Ishikawa (cell line): ENCODE results near the gene APBA3.

Experiments
- CEBPB ChIP-seq: IDR thresholded peaks from 2 replicates; pipeline ENCODE4 v1.6.1; 2012
- EGR1 ChIP-seq: IDR thresholded peaks from 2 replicates; pipeline ENCODE4 v1.6.1; 2012
- EP300 ChIP-seq: IDR thresholded peaks from 2 replicates; pipeline ENCODE4 v1.6.1; 2012; ENCODE audit warnings: borderline replicate concordance
- FOXM1 ChIP-seq: IDR thresholded peaks from 2 replicates; pipeline ENCODE4 v1.6.1; 2012; ENCODE audit warnings: low read depth, borderline replicate concordance
- NFIC ChIP-seq: IDR thresholded peaks from 2 replicates; pipeline ENCODE4 v1.6.1; 2012
- RAD21 ChIP-seq: IDR thresholded peaks from 2 replicates; pipeline ENCODE4 v1.6.1; 2012; ENCODE audit warnings: low read depth
- TAF1 ChIP-seq: IDR thresholded peaks from 2 replicates; pipeline ENCODE4 v1.6.1; 2012; ENCODE audit warnings: low read depth, mild to moderate bottlenecking
- TCF12 ChIP-seq: IDR thresholded peaks from 2 replicates; pipeline ENCODE4 v1.6.1; 2012; ENCODE audit warnings: low read depth
- TEAD4 ChIP-seq: IDR thresholded peaks from 2 replicates; pipeline ENCODE4 v1.6.1; 2012
- YY1 ChIP-seq: IDR thresholded peaks from 2 replicates; pipeline ENCODE4 v1.6.1; 2012; ENCODE audit warnings: low read depth
- TF ChIP-seq, protein P1 (sequence below): IDR thresholded peaks from 2 replicates; pipeline ENCODE4 v1.6.1; 2012; ENCODE audit warnings: low read depth, mild to moderate bottlenecking
- TF ChIP-seq, protein P2 (sequence below): IDR thresholded peaks from 2 replicates; pipeline ENCODE4 v1.6.1; 2012
- TF ChIP-seq, protein P3 (sequence below): IDR thresholded peaks from 2 replicates; pipeline ENCODE4 v1.6.1; 2012

DNA sequence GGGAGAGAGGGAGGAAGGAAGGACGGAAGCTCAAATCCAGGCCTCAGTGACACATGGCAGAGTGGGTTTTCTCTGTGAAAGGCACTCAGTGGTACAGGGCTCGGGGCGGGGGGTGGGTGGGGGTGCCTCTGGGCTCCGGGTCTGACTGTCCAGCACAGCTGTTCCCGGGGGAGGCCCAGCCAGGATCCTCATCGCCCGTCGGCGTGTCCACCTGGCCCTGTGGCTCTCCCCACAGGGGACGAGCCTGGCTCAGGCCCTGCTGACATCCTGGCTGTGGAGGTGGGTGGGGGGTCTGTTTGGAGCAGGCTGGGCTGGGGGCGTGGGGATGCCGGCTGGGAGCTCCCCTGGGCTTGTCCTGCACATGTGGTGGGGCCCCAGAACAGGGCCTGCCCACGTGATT, 42.9 kb upstream of the APBA3 start:
- TF ChIP-seq, protein P1, sequence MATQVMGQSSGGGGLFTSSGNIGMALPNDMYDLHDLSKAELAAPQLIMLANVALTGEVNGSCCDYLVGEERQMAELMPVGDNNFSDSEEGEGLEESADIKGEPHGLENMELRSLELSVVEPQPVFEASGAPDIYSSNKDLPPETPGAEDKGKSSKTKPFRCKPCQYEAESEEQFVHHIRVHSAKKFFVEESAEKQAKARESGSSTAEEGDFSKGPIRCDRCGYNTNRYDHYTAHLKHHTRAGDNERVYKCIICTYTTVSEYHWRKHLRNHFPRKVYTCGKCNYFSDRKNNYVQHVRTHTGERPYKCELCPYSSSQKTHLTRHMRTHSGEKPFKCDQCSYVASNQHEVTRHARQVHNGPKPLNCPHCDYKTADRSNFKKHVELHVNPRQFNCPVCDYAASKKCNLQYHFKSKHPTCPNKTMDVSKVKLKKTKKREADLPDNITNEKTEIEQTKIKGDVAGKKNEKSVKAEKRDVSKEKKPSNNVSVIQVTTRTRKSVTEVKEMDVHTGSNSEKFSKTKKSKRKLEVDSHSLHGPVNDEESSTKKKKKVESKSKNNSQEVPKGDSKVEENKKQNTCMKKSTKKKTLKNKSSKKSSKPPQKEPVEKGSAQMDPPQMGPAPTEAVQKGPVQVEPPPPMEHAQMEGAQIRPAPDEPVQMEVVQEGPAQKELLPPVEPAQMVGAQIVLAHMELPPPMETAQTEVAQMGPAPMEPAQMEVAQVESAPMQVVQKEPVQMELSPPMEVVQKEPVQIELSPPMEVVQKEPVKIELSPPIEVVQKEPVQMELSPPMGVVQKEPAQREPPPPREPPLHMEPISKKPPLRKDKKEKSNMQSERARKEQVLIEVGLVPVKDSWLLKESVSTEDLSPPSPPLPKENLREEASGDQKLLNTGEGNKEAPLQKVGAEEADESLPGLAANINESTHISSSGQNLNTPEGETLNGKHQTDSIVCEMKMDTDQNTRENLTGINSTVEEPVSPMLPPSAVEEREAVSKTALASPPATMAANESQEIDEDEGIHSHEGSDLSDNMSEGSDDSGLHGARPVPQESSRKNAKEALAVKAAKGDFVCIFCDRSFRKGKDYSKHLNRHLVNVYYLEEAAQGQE = no peak
- TF ChIP-seq TAF1 (no peak), FOXM1 (no peak), YY1 (no peak), CEBPB (no peak), EP300 (no peak), NFIC (no peak), RAD21 (no peak), EGR1 (no peak), TEAD4 (no peak), TCF12 (no peak)
- TF ChIP-seq, protein P2, sequence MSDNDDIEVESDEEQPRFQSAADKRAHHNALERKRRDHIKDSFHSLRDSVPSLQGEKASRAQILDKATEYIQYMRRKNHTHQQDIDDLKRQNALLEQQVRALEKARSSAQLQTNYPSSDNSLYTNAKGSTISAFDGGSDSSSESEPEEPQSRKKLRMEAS = no peak
- TF ChIP-seq, protein P3, sequence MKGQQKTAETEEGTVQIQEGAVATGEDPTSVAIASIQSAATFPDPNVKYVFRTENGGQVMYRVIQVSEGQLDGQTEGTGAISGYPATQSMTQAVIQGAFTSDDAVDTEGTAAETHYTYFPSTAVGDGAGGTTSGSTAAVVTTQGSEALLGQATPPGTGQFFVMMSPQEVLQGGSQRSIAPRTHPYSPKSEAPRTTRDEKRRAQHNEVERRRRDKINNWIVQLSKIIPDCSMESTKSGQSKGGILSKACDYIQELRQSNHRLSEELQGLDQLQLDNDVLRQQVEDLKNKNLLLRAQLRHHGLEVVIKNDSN = no peak
